Endodermal cell (in vitro differentiated cells): ENCODE measurements around the gene SNX4. TPM values are rescaled to one million over a fixed set of nuclear protein-coding genes. Genes with fewer than 3 reads are reported as not detected.

ENCODE experiments used
- DNase-seq: peaks from one replicate; pipeline ENCODE4 v3.0.0-alpha.2; 2017
- H3K27ac ChIP-seq: 2 replicates; pipeline ENCODE4 v1.5.1; 2013; ENCODE audit warnings: mild to moderate bottlenecking, low read depth, low read length, moderate library complexity
- H3K27me3 ChIP-seq: 2 replicates; pipeline ENCODE4 v1.6.1; 2013; ENCODE audit warnings: mild to moderate bottlenecking, low read length, moderate library complexity; ENCODE audit not compliant: insufficient read depth, control insufficient read depth, poor library complexity, severe bottlenecking
- H3K36me3 ChIP-seq: 2 replicates; pipeline ENCODE4 v1.7.0; 2013; ENCODE audit warnings: mild to moderate bottlenecking, low read length, moderate library complexity; ENCODE audit not compliant: control insufficient read depth, insufficient read depth
- H3K4me1 ChIP-seq: one replicate; pipeline ENCODE4 v1.7.0; 2013; ENCODE audit warnings: low read length; ENCODE audit not compliant: control insufficient read depth, insufficient read depth
- H3K4me3 ChIP-seq: 2 replicates; pipeline ENCODE4 v1.5.1; 2013; ENCODE audit warnings: mild to moderate bottlenecking, low read length, moderate library complexity
- H3K9ac ChIP-seq: 2 replicates; pipeline ENCODE4 v1.6.1; 2013; ENCODE audit warnings: mild to moderate bottlenecking, low read length, moderate library complexity; ENCODE audit not compliant: poor library complexity, severe bottlenecking; ENCODE audit errors: extremely low read depth
- H3K9me3 ChIP-seq: 2 replicates; pipeline ENCODE4 v1.6.1; 2013; ENCODE audit warnings: mild to moderate bottlenecking, low read length, moderate library complexity; ENCODE audit not compliant: control insufficient read depth
- H3K27ac Mint-ChIP-seq: 2 replicates; pipeline ENCODE4 v1.8.0; 2020; ENCODE audit warnings: mixed read lengths
- H3K27me3 Mint-ChIP-seq: 2 replicates; pipeline ENCODE4 v1.8.0; 2021; ENCODE audit warnings: mild to moderate bottlenecking, mixed read lengths; ENCODE audit not compliant: insufficient read depth
- H3K36me3 Mint-ChIP-seq: 2 replicates; pipeline ENCODE4 v1.8.0; 2020; ENCODE audit warnings: low read depth, mixed read lengths
- H3K4me1 Mint-ChIP-seq: 2 replicates; pipeline ENCODE4 v1.8.0; 2020; ENCODE audit warnings: mixed read lengths
- H3K4me3 Mint-ChIP-seq: 2 replicates; pipeline ENCODE4 v1.8.0; 2020; ENCODE audit warnings: mild to moderate bottlenecking, moderate library complexity, mixed read lengths
- H3K9me3 Mint-ChIP-seq: 2 replicates; pipeline ENCODE4 v1.8.0; 2020; ENCODE audit warnings: mild to moderate bottlenecking, mixed read lengths
- CTCF ChIP-seq: fragments of 200-600 bp; sonication (generic); conservative IDR thresholded peaks from 2 replicates; pipeline ENCODE4 v1.5.0; 2021; ENCODE audit warnings: antibody characterized with exemption, mild to moderate bottlenecking
- WGBS, 2 experiments: methylation state at CpG; one replicate each; pipeline versions ENCODE4 v1.1.5 to v1.1.7; 2013; ENCODE audit warnings: missing lambda C conversion rate in 2 of 2, mixed read lengths in 1 of 2; ENCODE audit not compliant: insufficient coverage in 1 of 2, insufficient read length in 1 of 2; 5-methylcytosine and 5-hydroxymethylcytosine counted together
- total RNA-seq, 2 donors: library from RNA; stranded (reverse); fragmentation: NEBNext Ultra II Directional in 1 of 2; extraction: Animal tissue kit (Norgen Biotek cat#: 25700) in 1 of 2; gene quantifications; 2 replicates in 1 of 2; 3 replicates in 1 of 2; pipeline ENCODE4 v1.2.1, GENCODE V29; 2021

Gene SNX4
- total RNA-seq, 2 donors from 2014 or later = 33.2 to 33.9 TPM

GRCh38 chr3:125436921-125437320 lies 83.1 kb downstream of the SNX4 start:
- Mint-ChIP-seq H3K36me3 (no peaks in the 10 kb centered on the region), H3K4me3 (no peak overlapping the region), H3K4me1 (peaks cover 14% of the 10 kb centered on the region), H3K27me3 (no peaks in the 10 kb centered on the region), H3K9me3 (no peaks in the 10 kb centered on the region), H3K27ac (no peak overlapping the region)
- no peak for DNase-seq
- no peaks in the 10 kb centered on the region for H3K4me1 ChIP-seq
- peaks cover 7% of the 10 kb centered on the region for H3K9me3 ChIP-seq
- no peaks in the 10 kb centered on the region for H3K36me3 ChIP-seq
- TF ChIP-seq CTCF = no peak
- no peak overlapping the region for H3K4me3 ChIP-seq
- WGBS, 2 experiments = 79 to 94% methylated on average over 2 to 7 of the region's 7 CpGs
- H3K27me3 ChIP-seq = no peaks in the 10 kb centered on the region
- H3K9ac ChIP-seq = no peak overlapping the region
- no peak overlapping the region for H3K27ac ChIP-seq

GRCh38 chr3:125435231-125435630 lies 84.8 kb downstream of the SNX4 start:
- Mint-ChIP-seq H3K9me3 (no peaks in the 10 kb centered on the region), H3K36me3 (no peaks in the 10 kb centered on the region), H3K4me3 (no peak overlapping the region), H3K27ac (no peak overlapping the region), H3K4me1 (peaks cover 14% of the 10 kb centered on the region), H3K27me3 (no peaks in the 10 kb centered on the region)
- Histone ChIP-seq H3K9me3 (peaks cover 7% of the 10 kb centered on the region), H3K27ac (no peak overlapping the region), H3K4me3 (no peak overlapping the region), H3K27me3 (no peaks in the 10 kb centered on the region), H3K9ac (no peak overlapping the region), H3K4me1 (no peaks in the 10 kb centered on the region), H3K36me3 (no peaks in the 10 kb centered on the region)
- no peak for DNase-seq
- 96 to 100% methylated on average over 2 of the region's 2 CpGs for WGBS, 2 experiments
- no peak for TF ChIP-seq CTCF

GRCh38 chr3:125434582-125435011 lies 85.4 kb downstream of the SNX4 start:
- no peak for TF ChIP-seq CTCF
- H3K27ac Mint-ChIP-seq = no peak overlapping the region

More at GRCh38 chr3:125434582-125435011, 85.4 kb downstream of the SNX4 start:
- no peaks in the 10 kb centered on the region for H3K36me3 ChIP-seq
- peaks cover 7% of the 10 kb centered on the region for H3K9me3 ChIP-seq
- Mint-ChIP-seq H3K27me3 (no peaks in the 10 kb centered on the region), H3K9me3 (peaks cover 1% of the 10 kb centered on the region), H3K4me1 (peaks cover 14% of the 10 kb centered on the region), H3K36me3 (no peaks in the 10 kb centered on the region), H3K4me3 (no peak overlapping the region)
- no peaks in the 10 kb centered on the region for H3K4me1 ChIP-seq
- DNase-seq = no peak
- H3K27ac ChIP-seq = no peak overlapping the region
- WGBS, 2 experiments = 93 to 95% methylated on average over 6 of the region's 6 CpGs
- H3K4me3 ChIP-seq = no peak overlapping the region
- no peak overlapping the region for H3K9ac ChIP-seq
- H3K27me3 ChIP-seq = no peaks in the 10 kb centered on the region
